Esophagus squamous epithelium (tissue), 4 donors: ENCODE measurements around the gene BICC1.

Experiments used
- CTCF ChIP-seq, 6 experiments: fragments of 450-650 bp in 4 of 6; fragments of 200-600 bp in 2 of 6; sonication (generic) in 2 of 6; IDR thresholded peaks; one replicate each; pipeline ENCODE4 v1.5.1; 2016 to 2019; ENCODE audit warnings: antibody characterized with exemption in 6 of 6, mild to moderate bottlenecking in 4 of 6, moderate library complexity in 4 of 6
- POLR2A ChIP-seq, 4 donors: fragments of 450-650 bp; IDR thresholded peaks; one replicate each; pipeline ENCODE4 v1.6.1; 2017; ENCODE audit warnings: antibody characterized with exemption in 4 of 4, mild to moderate bottlenecking in 4 of 4, moderate library complexity in 3 of 4

GRCh38 chr10:58873161-58873560, 360.5 kb downstream of the BICC1 start:
- TF ChIP-seq POLR2A (IDR thresholded peaks at IDR 0.05) (no peak), CTCF (IDR thresholded peaks at IDR 0.05) (no peak)
